Measurements from ENCODE around the gene BHLHE23.
"Not testable (repeated sequence)": the region's sequence is repeated elsewhere in the genome, so short reads cannot be mapped to it uniquely, and the experiment has no call there.

Gene BHLHE23

DNA sequence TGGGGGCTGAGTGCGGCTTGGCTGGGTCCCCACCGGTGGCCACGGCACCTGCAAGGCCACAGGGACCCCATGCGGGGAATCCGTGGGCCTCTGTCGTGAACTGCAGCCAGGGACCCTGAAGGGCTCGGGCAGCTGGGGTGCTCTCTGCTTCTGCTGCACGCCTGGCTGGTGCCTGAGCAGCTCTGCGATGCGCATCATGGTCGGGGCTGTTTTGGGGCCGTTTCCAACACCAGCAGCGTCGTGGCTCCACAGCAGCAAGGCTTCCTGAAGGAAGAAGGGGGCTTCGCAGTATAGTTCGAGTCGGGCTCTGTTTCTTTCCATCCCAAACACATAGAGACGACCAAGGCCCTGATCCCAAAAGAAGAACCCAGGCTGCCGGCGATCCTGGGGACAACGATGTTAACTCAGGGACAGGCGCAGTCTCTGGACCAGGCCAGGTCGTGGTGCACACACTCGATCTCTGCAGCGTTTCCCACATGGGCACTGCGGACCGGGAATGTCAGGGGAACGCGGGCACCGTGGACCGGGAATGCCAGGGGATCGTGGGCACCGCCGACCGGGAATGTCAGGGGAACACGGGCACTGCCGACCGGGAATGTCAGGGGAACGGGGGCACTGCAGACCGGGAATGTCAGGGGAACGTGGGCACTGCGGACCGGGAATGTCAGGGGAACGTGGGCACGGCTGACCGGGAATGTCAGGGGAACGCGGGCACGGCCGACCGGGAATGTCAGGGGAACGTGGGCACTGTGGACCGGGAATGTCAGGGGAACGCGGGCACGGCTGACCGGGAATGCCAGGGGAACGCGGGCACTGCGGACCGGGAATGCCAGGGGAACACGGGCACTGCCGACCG lies 36.8 kb upstream of the BHLHE23 start:
- H3K27ac ChIP-seq (ENCODE audit: low read depth, low read length), result no peak overlapping the region
- no peak overlapping the region for H3K4me3 ChIP-seq (ENCODE audit: low read depth, low read length)
- H3K36me3 ChIP-seq (ENCODE audit: insufficient read depth, low read length), result no peaks in the 10 kb centered on the region
- H3K4me1 ChIP-seq (ENCODE audit: control insufficient read depth, insufficient read depth, low read length, unreplicated experiment), result no peaks in the 10 kb centered on the region
- peaks cover 76% of the 10 kb centered on the region for H3K27me3 ChIP-seq (ENCODE audit: insufficient read depth, low read length)
- H3K79me2 ChIP-seq (ENCODE audit: control insufficient read depth, insufficient read depth, low read length, unreplicated experiment), result no peaks in the 10 kb centered on the region
- H2AFZ ChIP-seq (ENCODE audit: low read length, unreplicated experiment), result no peak overlapping the region

DNA sequence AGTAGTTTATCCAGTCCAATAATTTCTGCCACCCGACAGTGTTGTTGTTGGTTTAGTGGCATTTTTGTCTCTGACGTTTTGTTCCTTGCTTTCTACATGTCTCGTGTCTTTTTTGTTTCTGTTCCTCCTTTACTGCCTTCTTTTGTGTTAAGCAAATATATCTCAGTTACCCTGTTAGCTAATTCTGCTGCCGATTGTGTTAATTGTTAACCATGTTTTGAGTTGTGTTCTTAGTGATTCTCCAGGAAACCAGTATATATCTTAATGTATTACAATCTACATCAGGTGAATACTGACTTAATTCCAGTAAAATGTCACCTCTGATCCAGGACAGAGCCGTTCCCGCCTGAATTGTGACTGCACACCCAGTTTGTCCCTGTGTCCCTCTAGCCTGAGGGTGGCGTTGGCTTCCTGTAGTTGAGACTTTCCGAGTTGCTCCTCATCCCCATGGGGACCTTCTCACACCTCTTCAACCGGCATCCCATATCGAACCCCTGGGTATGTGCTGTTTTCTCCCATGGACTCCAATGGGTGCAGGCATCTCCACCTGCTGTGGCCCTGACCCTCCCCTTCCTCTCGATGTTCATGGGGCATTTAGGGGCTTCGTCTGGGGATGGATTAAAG lies 35.8 kb upstream of the BHLHE23 start:
- Histone ChIP-seq H3K27me3 (ENCODE audit: insufficient read depth, low read length) (peaks cover 82% of the 10 kb centered on the region), H3K36me3 (ENCODE audit: insufficient read depth, low read length) (no peaks in the 10 kb centered on the region), H2AFZ (ENCODE audit: low read length, unreplicated experiment) (no peak overlapping the region), H3K4me3 (ENCODE audit: low read depth, low read length) (no peak overlapping the region), H3K4me1 (ENCODE audit: control insufficient read depth, insufficient read depth, low read length, unreplicated experiment) (no peaks in the 10 kb centered on the region), H3K27ac (ENCODE audit: low read depth, low read length) (no peak overlapping the region), H3K79me2 (ENCODE audit: control insufficient read depth, insufficient read depth, low read length, unreplicated experiment) (no peaks in the 10 kb centered on the region)

DNA sequence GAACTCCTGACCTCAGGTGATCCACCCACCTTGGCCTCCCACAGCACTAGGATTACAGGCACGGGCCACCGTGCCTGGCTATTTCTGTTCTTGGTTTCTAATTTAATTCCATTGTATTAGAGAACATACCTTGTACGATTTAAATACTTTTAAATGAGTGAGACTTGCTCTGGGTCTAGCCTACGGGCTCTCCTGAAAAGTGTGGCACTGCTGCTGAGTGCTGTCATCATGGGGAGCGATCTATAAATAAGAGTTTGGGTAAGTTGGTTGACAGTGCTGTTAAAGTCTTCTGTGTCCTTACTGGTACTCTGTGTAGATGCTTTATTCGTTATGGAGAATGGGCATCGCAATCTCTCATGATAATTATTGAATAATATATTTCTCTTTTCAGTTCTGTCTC lies 35.0 kb upstream of the BHLHE23 start:
- Histone ChIP-seq H3K79me2 (ENCODE audit: control insufficient read depth, insufficient read depth, low read length, unreplicated experiment) (no peaks in the 10 kb centered on the region), H2AFZ (ENCODE audit: low read length, unreplicated experiment) (no peak overlapping the region), H3K4me3 (ENCODE audit: low read depth, low read length) (no peak overlapping the region), H3K27ac (ENCODE audit: low read depth, low read length) (no peak overlapping the region), H3K27me3 (ENCODE audit: insufficient read depth, low read length) (peaks cover 84% of the 10 kb centered on the region), H3K4me1 (ENCODE audit: control insufficient read depth, insufficient read depth, low read length, unreplicated experiment) (no peaks in the 10 kb centered on the region), H3K36me3 (ENCODE audit: insufficient read depth, low read length) (no peaks in the 10 kb centered on the region)

- Histone ChIP-seq H3K27me3 (ENCODE audit: insufficient read depth, low read length) (peaks cover 79% of the 10 kb centered on the region), H3K79me2 (ENCODE audit: control insufficient read depth, insufficient read depth, low read length, unreplicated experiment) (no peaks in the 10 kb centered on the region), H3K4me1 (ENCODE audit: control insufficient read depth, insufficient read depth, low read length, unreplicated experiment) (no peaks in the 10 kb centered on the region), H3K27ac (ENCODE audit: low read depth, low read length) (no peak overlapping the region), H3K4me3 (ENCODE audit: low read depth, low read length) (no peak overlapping the region), H3K36me3 (ENCODE audit: insufficient read depth, low read length) (no peaks in the 10 kb centered on the region), H2AFZ (ENCODE audit: low read length, unreplicated experiment) (no peak overlapping the region)
Measured at GRCh38 chr20:63037669-63038268, 31.0 kb upstream of the BHLHE23 start.

DNA sequence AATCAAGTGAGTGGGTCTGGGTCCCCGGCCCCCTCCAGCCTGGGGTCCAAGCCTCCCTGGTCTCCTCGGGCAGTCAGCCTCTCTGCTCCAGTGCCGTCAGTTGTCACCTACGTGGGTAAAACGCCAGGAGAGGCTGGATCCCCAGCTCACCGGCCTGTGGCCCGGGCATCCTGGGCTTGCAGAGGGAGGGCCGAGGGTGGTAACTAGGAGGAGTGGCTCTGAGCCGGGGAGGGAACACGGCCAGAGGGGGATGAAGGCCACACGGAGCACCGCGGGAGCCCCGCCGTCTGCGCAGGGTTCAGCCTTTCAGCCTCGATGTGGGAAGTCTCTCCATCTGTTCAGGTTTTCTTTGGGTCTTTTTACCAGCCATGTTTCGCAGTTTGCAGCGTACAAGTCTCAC lies 29.5 kb upstream of the BHLHE23 start:
- no peak overlapping the region for H3K4me3 ChIP-seq (ENCODE audit: low read depth, low read length)
- H3K36me3 ChIP-seq (ENCODE audit: insufficient read depth, low read length), result no peaks in the 10 kb centered on the region
- no peaks in the 10 kb centered on the region for H3K79me2 ChIP-seq (ENCODE audit: control insufficient read depth, insufficient read depth, low read length, unreplicated experiment)
- H3K27me3 ChIP-seq (ENCODE audit: insufficient read depth, low read length), result peaks cover 79% of the 10 kb centered on the region
- H2AFZ ChIP-seq (ENCODE audit: low read length, unreplicated experiment), result no peak overlapping the region
- no peak overlapping the region for H3K27ac ChIP-seq (ENCODE audit: low read depth, low read length)
- no peaks in the 10 kb centered on the region for H3K4me1 ChIP-seq (ENCODE audit: control insufficient read depth, insufficient read depth, low read length, unreplicated experiment)

- Histone ChIP-seq H3K27ac (ENCODE audit: low read depth, low read length) (no peak overlapping the region), H3K27me3 (ENCODE audit: insufficient read depth, low read length) (peaks cover 79% of the 10 kb centered on the region), H3K36me3 (ENCODE audit: insufficient read depth, low read length) (no peaks in the 10 kb centered on the region)
Measured at GRCh38 chr20:63035603-63036185, 28.9 kb upstream of the BHLHE23 start.

GRCh38 chr20:63034710-63035602 lies 28.2 kb upstream of the BHLHE23 start:
- H3K36me3 ChIP-seq (ENCODE audit: insufficient read depth, low read length); H2AFZ ChIP-seq (ENCODE audit: low read length, unreplicated experiment); H3K4me3 ChIP-seq (ENCODE audit: low read depth, low read length); H3K79me2 ChIP-seq (ENCODE audit: control insufficient read depth, insufficient read depth, low read length, unreplicated experiment); H3K27ac ChIP-seq (ENCODE audit: low read depth, low read length); H3K4me1 ChIP-seq (ENCODE audit: control insufficient read depth, insufficient read depth, low read length, unreplicated experiment): not testable (repeated sequence)
- peaks cover 79% of the 10 kb centered on the region for H3K27me3 ChIP-seq (ENCODE audit: insufficient read depth, low read length)

More at GRCh38 chr20:63035603-63036185, 28.9 kb upstream of the BHLHE23 start:
- Histone ChIP-seq H3K4me3 (ENCODE audit: low read depth, low read length) (no peak overlapping the region), H3K4me1 (ENCODE audit: control insufficient read depth, insufficient read depth, low read length, unreplicated experiment) (no peaks in the 10 kb centered on the region), H3K79me2 (ENCODE audit: control insufficient read depth, insufficient read depth, low read length, unreplicated experiment) (no peaks in the 10 kb centered on the region), H2AFZ (ENCODE audit: low read length, unreplicated experiment) (no peak overlapping the region)

DNA sequence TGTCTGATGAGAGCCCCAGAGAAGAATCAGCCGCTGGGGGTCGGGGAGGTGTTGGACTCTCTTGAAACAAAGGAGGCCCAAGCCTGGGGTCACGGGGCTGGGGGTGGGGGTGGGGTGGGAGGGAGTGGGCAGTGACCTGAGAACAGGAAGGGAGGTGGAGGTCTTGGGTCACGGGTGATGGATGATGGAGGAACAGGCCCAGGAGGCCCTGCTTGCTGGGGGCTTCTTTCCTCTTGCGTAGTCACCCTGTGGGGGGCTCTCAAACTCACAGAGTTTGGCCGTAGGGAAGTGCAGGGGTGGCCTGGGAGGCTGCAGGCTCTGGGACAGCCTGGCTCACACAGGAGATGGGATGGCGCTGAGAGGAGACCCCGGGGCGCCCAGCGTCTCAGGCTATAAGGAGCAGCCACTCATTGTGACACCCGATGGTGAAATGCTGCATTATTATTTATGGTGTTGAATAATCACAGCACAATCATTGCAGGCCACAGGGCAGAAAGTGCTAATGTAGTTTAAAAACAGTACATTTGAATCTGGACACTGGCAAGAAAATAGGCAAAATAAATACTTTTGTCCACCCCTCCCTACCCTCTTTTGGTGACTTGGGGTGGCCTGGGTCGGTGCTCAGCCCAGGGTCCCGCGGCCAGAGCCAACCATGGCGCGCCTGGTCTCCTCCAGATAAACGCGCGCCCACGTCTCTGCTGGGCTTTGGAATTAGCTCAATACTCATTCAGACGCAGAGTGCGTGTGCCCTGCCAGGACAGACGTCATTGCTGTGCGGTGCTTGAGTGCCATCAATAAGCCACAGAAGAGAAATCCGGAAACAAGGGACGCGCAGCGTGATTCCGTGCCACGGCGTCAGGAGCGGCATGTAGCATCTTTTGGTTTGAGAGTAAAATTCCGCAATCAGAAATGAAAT lies 27.3 kb upstream of the BHLHE23 start:
- Histone ChIP-seq H3K36me3 (ENCODE audit: insufficient read depth, low read length) (no peaks in the 10 kb centered on the region), H3K79me2 (ENCODE audit: control insufficient read depth, insufficient read depth, low read length, unreplicated experiment) (no peaks in the 10 kb centered on the region), H2AFZ (ENCODE audit: low read length, unreplicated experiment) (no peak overlapping the region), H3K4me3 (ENCODE audit: low read depth, low read length) (no peak overlapping the region), H3K27me3 (ENCODE audit: insufficient read depth, low read length) (peaks cover 77% of the 10 kb centered on the region), H3K4me1 (ENCODE audit: control insufficient read depth, insufficient read depth, low read length, unreplicated experiment) (no peaks in the 10 kb centered on the region), H3K27ac (ENCODE audit: low read depth, low read length) (no peak overlapping the region)

- Histone ChIP-seq H3K79me2 (ENCODE audit: control insufficient read depth, insufficient read depth, low read length, unreplicated experiment) (no peaks in the 10 kb centered on the region), H3K36me3 (ENCODE audit: insufficient read depth, low read length) (no peaks in the 10 kb centered on the region), H3K4me1 (ENCODE audit: control insufficient read depth, insufficient read depth, low read length, unreplicated experiment) (no peaks in the 10 kb centered on the region), H3K4me3 (ENCODE audit: low read depth, low read length) (peak overlapping the region; percentile 66), H3K27ac (ENCODE audit: low read depth, low read length) (no peak overlapping the region), H3K27me3 (ENCODE audit: insufficient read depth, low read length) (peaks cover 83% of the 10 kb centered on the region), H2AFZ (ENCODE audit: low read length, unreplicated experiment) (no peak overlapping the region)
Measured at GRCh38 chr20:63032861-63033793, 26.4 kb upstream of the BHLHE23 start.

Measured in ACC112 (cell line).